ENCODE results near the gene RIC8B.
A peak's percentile ranks its signal among the peaks of the same experiment; 100 is the strongest.
"Not testable (repeated sequence)": the region's sequence is repeated elsewhere in the genome, so short reads cannot be mapped to it uniquely, and the experiment has no call there.

RIC8B gene

GRCh38 chr12:106774005-106774807, at the start of gene RIC8B:
TSS of gene RIC8B (plus strand) at chr12:106774682. CDS start at chr12:106774746, 64 bp downstream.
- DNase-seq = peak; percentile 95

GRCh38 chr12:106724934-106725333, 49.5 kb upstream of the RIC8B start:
- DNase-seq = no peak

- not testable (repeated sequence) for DNase-seq
Observed at GRCh38 chr12:106726603-106727202, 47.8 kb upstream of the RIC8B start.

GRCh38 chr12:106729611-106730010, 44.9 kb upstream of the RIC8B start:
- DNase-seq = no peak

- DNase-seq = no peak
Observed at GRCh38 chr12:106732890-106733289, 41.6 kb upstream of the RIC8B start.

GRCh38 chr12:106733660-106734059, 40.8 kb upstream of the RIC8B start:
- no peak for DNase-seq

- no peak for DNase-seq
Observed at GRCh38 chr12:106736051-106736957, 38.2 kb upstream of the RIC8B start.

- DNase-seq = no peak
Observed at GRCh38 chr12:106739318-106739717, 35.2 kb upstream of the RIC8B start.

- DNase-seq = no peak
Observed at GRCh38 chr12:106739815-106740530, 34.5 kb upstream of the RIC8B start.

- no peak for DNase-seq
Observed at GRCh38 chr12:106740818-106741217, 33.7 kb upstream of the RIC8B start.

- no peak for DNase-seq
Observed at GRCh38 chr12:106741247-106741646, 33.2 kb upstream of the RIC8B start.

GRCh38 chr12:106743270-106743988, 31.1 kb upstream of the RIC8B start:
- no peak for DNase-seq

- no peak for DNase-seq
Observed at GRCh38 chr12:106744600-106744999, 29.9 kb upstream of the RIC8B start.

GRCh38 chr12:106745181-106745745, 29.2 kb upstream of the RIC8B start:
- no peak for DNase-seq

- no peak for DNase-seq
Observed at GRCh38 chr12:106747973-106748436, 26.5 kb upstream of the RIC8B start.

GRCh38 chr12:106750524-106750923, 24.0 kb upstream of the RIC8B start:
- no peak for DNase-seq

GRCh38 chr12:106753526-106753925, 21.0 kb upstream of the RIC8B start:
- DNase-seq = no peak

- no peak for DNase-seq
Observed at GRCh38 chr12:106754331-106754730, 20.2 kb upstream of the RIC8B start.

GRCh38 chr12:106757623-106758348, 16.7 kb upstream of the RIC8B start:
- DNase-seq = no peak

GRCh38 chr12:106758349-106759110, 16.0 kb upstream of the RIC8B start:
- no peak for DNase-seq
